Sigmoid colon (tissue), 7 donors: ENCODE results near the gene GPBP1. TPM values are rescaled to one million over a fixed set of nuclear protein-coding genes. Genes with fewer than 3 reads are reported as not detected.

Experiments used
- DNase-seq: peaks from one replicate; pipeline ENCODE4 v3.0.0-alpha.2; 2019
- H3K27ac ChIP-seq, 4 donors: fragments of 200-600 bp; sonication (generic); one replicate each; pipeline ENCODE4 v1.5.1; 2016 to 2019; ENCODE audit warnings: mild to moderate bottlenecking in 1 of 4
- H3K27me3 ChIP-seq, 3 donors: fragments of 200-600 bp; sonication (generic); one replicate each; pipeline ENCODE4 v1.5.1; 2019; ENCODE audit warnings: mild to moderate bottlenecking in 1 of 3
- H3K36me3 ChIP-seq, 4 donors: fragments of 200-600 bp; sonication (generic); one replicate each; pipeline ENCODE4 v1.5.1; 2016 to 2019
- H3K4me1 ChIP-seq, 4 donors: fragments of 200-600 bp; sonication (generic); one replicate each; pipeline ENCODE4 v1.5.1; 2017 to 2019
- H3K4me3 ChIP-seq, 4 donors: fragments of 200-600 bp; sonication (generic); one replicate each; pipeline ENCODE4 v1.5.1; 2017 to 2019; ENCODE audit warnings: mild to moderate bottlenecking in 2 of 4, moderate library complexity in 1 of 4
- H3K9me3 ChIP-seq, 4 donors: fragments of 200-600 bp in 3 of 4; sonication (generic) in 3 of 4; one replicate each; pipeline versions ENCODE4 v1.5.1 to v1.6.1; 2013 to 2019
- EP300 ChIP-seq, 4 donors: sonication (generic); formaldehyde crosslinking; IDR thresholded peaks; one replicate each; pipeline ENCODE4 v1.6.1; 2017; ENCODE audit warnings: antibody characterized with exemption in 4 of 4
- POLR2A ChIP-seq, 2 donors: fragments of 450-650 bp; IDR thresholded peaks; one replicate each; pipeline ENCODE4 v1.6.1; 2016; ENCODE audit warnings: antibody characterized with exemption in 2 of 2, mild to moderate bottlenecking in 2 of 2, moderate library complexity in 2 of 2
- POLR2AphosphoS5 ChIP-seq, 4 donors: sonication (generic); formaldehyde crosslinking; IDR thresholded peaks; one replicate each; pipeline ENCODE4 v1.6.1; 2017; ENCODE audit warnings: antibody characterized with exemption in 4 of 4
- WGBS, 2 donors: extraction: QIAGEN DNeasy Blood & Tissue Kit; methylation state at CpG; one replicate each; pipeline ENCODE4 v1.1.7; 2013; 5-methylcytosine and 5-hydroxymethylcytosine counted together
- intact Hi-C: fragments of 100-400 bp; cut with DNase I; formaldehyde crosslinking; loops from one replicate; pipeline ENCODE4 v1.15.1; 2023
- polyA plus RNA-seq, 3 donors: library from polyadenylated mRNA; stranded (reverse); fragments of 200-250 nt; gene quantifications; one replicate each; pipeline ENCODE4 v1.2.3, GENCODE V29; 2013
- total RNA-seq, 4 donors: library from RNA; depleted of rRNA; stranded (reverse); fragments of >200 nt; gene quantifications; one replicate each; pipeline ENCODE4 v1.1.0, GENCODE V29; 2016
- TF ChIP-seq, protein P1 (sequence below), 4 experiments: fragments of 450-650 bp in 3 of 4; fragments of 200-600 bp in 1 of 4; IDR thresholded peaks; one replicate each; pipeline ENCODE4 v1.5.1; 2016 to 2019; ENCODE audit warnings: antibody characterized with exemption in 4 of 4, mild to moderate bottlenecking in 3 of 4, moderate library complexity in 2 of 4
- donor health status: healthy with polysubstance abuse.
- donor health status: Bipolar disorder and iron deficiency.
- donor health status: healthy.

GPBP1 gene
- total and polyA plus RNA-seq, 7 donors, result 32.4 to 69.2 (median 52.3) TPM

DNA sequence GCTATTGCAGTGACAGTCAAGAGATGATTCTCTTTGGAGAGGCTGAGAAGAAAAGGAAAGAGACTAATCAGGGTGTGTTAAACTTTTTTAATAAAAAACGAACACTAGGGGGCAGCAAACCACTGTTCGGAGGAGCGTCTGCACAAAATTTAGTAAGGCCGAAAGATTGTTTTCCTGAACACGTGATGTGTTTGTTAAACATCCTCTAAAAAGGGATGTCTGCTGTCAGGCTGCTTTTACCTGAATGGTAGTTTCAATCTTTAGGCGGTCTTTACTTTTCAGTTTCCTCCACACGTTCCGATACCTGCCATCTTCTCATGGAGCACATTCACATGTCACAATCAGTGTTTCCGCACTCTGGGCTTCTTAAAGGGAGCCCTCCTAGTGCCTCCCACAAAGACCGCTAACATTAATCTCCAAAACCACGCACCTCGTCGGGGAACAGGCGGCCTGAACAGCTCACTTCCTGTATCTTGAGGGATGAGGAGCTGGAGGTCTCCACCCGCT is 125.2 kb downstream of the GPBP1 start:
- H3K4me1 ChIP-seq, result peaks cover 0 to 5% (median 2%) of the 10 kb centered on the region in 4 donors
- no peak for TF ChIP-seq POLR2A (IDR thresholded peaks at IDR 0.05)
- TF ChIP-seq POLR2AphosphoS5 (IDR thresholded peaks at IDR 0.05), result no peak
- TF ChIP-seq, protein P1, sequence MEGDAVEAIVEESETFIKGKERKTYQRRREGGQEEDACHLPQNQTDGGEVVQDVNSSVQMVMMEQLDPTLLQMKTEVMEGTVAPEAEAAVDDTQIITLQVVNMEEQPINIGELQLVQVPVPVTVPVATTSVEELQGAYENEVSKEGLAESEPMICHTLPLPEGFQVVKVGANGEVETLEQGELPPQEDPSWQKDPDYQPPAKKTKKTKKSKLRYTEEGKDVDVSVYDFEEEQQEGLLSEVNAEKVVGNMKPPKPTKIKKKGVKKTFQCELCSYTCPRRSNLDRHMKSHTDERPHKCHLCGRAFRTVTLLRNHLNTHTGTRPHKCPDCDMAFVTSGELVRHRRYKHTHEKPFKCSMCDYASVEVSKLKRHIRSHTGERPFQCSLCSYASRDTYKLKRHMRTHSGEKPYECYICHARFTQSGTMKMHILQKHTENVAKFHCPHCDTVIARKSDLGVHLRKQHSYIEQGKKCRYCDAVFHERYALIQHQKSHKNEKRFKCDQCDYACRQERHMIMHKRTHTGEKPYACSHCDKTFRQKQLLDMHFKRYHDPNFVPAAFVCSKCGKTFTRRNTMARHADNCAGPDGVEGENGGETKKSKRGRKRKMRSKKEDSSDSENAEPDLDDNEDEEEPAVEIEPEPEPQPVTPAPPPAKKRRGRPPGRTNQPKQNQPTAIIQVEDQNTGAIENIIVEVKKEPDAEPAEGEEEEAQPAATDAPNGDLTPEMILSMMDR (IDR thresholded peaks at IDR 0.05), result peak in 3 of 4 experiments; percentile 26 to 65 (median 59)
- no peak for TF ChIP-seq EP300 (IDR thresholded peaks at IDR 0.05)
- H3K36me3 ChIP-seq, result no peaks in the 10 kb centered on the region
- H3K9me3 ChIP-seq, result no peaks in the 10 kb centered on the region
- DNase-seq, result no peak
- intact Hi-C loops, result loop anchor here (1.0 to 5.0 kb wide), 3 partner anchors 198 to 1161 kb away; partner anchors contain the start of gene PLK2
- peak overlapping the region in 2 of 4 donors; percentile 2 to 48 for H3K27ac ChIP-seq
- H3K27me3 ChIP-seq, result no peaks in the 10 kb centered on the region
- WGBS, 2 donors, result 24 to 38% methylated on average over 15 of the region's 15 CpGs
- peak overlapping the region in 1 of 4 donors; percentile 19 for H3K4me3 ChIP-seq

DNA sequence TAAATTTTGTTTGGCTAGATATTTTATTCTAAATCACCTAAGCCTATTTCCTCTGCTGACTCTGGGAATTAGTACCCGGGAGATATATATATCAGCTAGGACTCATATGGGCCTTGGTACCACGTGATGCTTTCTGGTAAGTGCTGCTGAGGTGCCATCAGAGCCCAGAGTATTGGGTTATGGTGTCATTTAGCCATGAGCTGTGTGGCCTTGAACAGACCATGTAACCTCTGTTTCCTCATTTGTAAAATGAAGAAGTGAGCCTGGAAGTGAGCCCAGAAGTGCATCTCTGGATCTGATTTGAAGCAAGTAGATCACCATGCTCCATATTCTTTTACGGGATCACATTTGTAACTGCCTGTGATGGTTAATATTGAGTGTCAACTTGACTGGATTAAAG is 126.1 kb downstream of the GPBP1 start:
- TF ChIP-seq EP300 (IDR thresholded peaks at IDR 0.05), result no peak
- TF ChIP-seq POLR2A (IDR thresholded peaks at IDR 0.05), result no peak
- TF ChIP-seq, protein P1 (IDR thresholded peaks at IDR 0.05), result no peak
- TF ChIP-seq POLR2AphosphoS5 (IDR thresholded peaks at IDR 0.05), result no peak
- intact Hi-C loops, result loop anchor here (2.0 to 5.0 kb wide), 2 partner anchors 197 to 479 kb away; no protein-coding TSS in a partner anchor
- Histone ChIP-seq H3K27me3 (no peaks in the 10 kb centered on the region), H3K9me3 (no peaks in the 10 kb centered on the region), H3K36me3 (no peaks in the 10 kb centered on the region), H3K4me1 (peaks cover 0 to 5% (median 2%) of the 10 kb centered on the region in 4 donors), H3K27ac (no peak overlapping the region), H3K4me3 (no peak overlapping the region)
- 93 to 94% methylated on average over 3 of the region's 3 CpGs for WGBS, 2 donors
- no peak for DNase-seq

DNA sequence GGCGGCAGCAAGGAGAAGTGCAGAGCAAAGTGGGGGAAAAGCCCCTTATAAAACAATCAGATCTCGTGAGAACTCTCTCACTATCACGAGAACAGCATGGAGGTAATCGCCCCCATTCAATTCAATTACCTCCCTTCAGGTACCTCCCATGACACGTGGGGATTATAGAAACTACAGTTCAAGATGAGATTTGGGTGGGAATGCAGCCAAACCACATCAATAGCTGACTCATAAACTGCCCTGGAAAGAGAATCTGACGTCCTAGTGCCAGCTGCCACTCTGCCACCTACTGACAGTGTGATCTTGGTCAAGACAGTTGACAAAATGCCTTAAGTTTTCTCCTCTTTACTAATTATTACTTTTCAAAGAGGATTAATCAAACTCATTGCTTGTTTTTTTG is 128.3 kb downstream of the GPBP1 start:
- no peaks in the 10 kb centered on the region for H3K27me3 ChIP-seq
- no peak for DNase-seq
- H3K27ac ChIP-seq, result no peak overlapping the region
- H3K4me3 ChIP-seq, result no peak overlapping the region
- no peaks in the 10 kb centered on the region for H3K36me3 ChIP-seq
- WGBS, 2 donors, result 20 to 54% methylated on average over 6 of the region's 6 CpGs
- intact Hi-C loops, result no loop called here
- H3K9me3 ChIP-seq, result peaks cover 0 to 4% (median 0%) of the 10 kb centered on the region in 4 donors
- no peak for TF ChIP-seq POLR2A (IDR thresholded peaks at IDR 0.05)
- TF ChIP-seq, protein P1 (IDR thresholded peaks at IDR 0.05), result no peak
- TF ChIP-seq POLR2AphosphoS5 (IDR thresholded peaks at IDR 0.05), result no peak
- no peak for TF ChIP-seq EP300 (IDR thresholded peaks at IDR 0.05)
- peaks cover 0 to 5% (median 2%) of the 10 kb centered on the region in 4 donors for H3K4me1 ChIP-seq

DNA sequence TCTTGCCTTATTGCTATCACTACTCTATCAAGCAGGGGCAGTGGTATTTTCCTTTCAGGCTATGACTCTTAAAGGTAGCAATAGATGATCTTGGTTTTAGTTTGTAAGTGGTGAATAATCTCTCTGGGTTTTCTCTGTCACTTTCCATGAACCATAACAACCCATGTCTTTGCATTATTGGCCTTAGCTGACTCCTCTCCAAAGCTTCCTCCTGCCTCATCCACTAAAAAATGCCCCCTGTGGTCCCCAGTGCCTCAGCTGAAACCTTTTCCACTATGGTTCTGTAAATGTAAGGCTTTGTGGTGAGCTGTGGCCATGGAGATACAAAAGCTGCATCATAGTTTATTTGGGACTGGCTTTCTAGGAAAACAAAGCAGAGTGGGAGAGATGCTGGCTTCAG is 128.8 kb downstream of the GPBP1 start:
- Histone ChIP-seq H3K9me3 (peaks cover 0 to 4% (median 0%) of the 10 kb centered on the region in 4 donors), H3K27ac (no peak overlapping the region), H3K4me1 (peaks cover 0 to 5% (median 2%) of the 10 kb centered on the region in 4 donors), H3K36me3 (no peaks in the 10 kb centered on the region), H3K4me3 (no peak overlapping the region), H3K27me3 (no peaks in the 10 kb centered on the region)
- no peak for TF ChIP-seq POLR2A (IDR thresholded peaks at IDR 0.05)
- no peak for TF ChIP-seq POLR2AphosphoS5 (IDR thresholded peaks at IDR 0.05)
- TF ChIP-seq EP300 (IDR thresholded peaks at IDR 0.05), result no peak
- TF ChIP-seq, protein P1 (IDR thresholded peaks at IDR 0.05), result no peak
- no peak for DNase-seq
- intact Hi-C loops, result no loop called here

DNA sequence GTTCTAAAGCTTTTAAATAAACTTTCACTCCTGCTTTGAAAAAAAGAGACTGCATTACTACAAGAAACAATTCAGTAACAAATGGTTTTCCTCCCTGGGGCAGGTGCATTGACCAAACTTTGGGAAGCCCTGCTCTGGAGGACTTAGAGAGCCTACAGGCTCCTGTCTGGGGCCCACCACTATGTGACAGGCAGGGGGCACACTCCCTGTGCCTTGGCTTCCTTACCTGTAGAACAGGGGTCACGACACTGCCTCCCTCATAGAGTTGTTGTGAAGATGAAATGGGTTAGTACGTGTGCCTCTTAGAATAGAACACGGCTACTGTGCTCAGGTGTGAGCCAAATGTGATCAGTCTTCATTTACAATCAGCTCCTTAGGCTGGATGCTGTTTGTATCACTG is 130.1 kb downstream of the GPBP1 start:
- intact Hi-C loops, result no loop called here
- H3K36me3 ChIP-seq, result no peaks in the 10 kb centered on the region
- 86 to 87% methylated on average over 3 of the region's 3 CpGs for WGBS, 2 donors
- peaks cover 0 to 4% (median 0%) of the 10 kb centered on the region in 4 donors for H3K9me3 ChIP-seq
- no peak overlapping the region for H3K4me3 ChIP-seq
- H3K27ac ChIP-seq, result no peak overlapping the region
- no peak for DNase-seq
- no peak for TF ChIP-seq EP300 (IDR thresholded peaks at IDR 0.05)
- TF ChIP-seq POLR2AphosphoS5 (IDR thresholded peaks at IDR 0.05), result no peak
- TF ChIP-seq POLR2A (IDR thresholded peaks at IDR 0.05), result no peak
- TF ChIP-seq, protein P1 (IDR thresholded peaks at IDR 0.05), result no peak
- H3K27me3 ChIP-seq, result no peaks in the 10 kb centered on the region
- H3K4me1 ChIP-seq, result no peaks in the 10 kb centered on the region
